Neural cell (in vitro differentiated cells): ENCODE measurements around the gene APOBEC3H. TPM values are rescaled to one million over a fixed set of nuclear protein-coding genes. Genes with fewer than 3 reads are reported as not detected.

ENCODE experiments used
- H2AFZ ChIP-seq: fragments of 200-600, 300-800 bp; sonication (generic), shearing (Covaris generic); 2 replicates; pipeline ENCODE4 v1.6.0; 2014; ENCODE audit warnings: low read depth, mild to moderate bottlenecking, antibody characterized with exemption, low read length, moderate library complexity
- H3F3A ChIP-seq: fragments of 200-600 bp; shearing (Covaris generic); 2 replicates; pipeline ENCODE4 v1.6.1; 2016; ENCODE audit warnings: mild to moderate bottlenecking, moderate library complexity, mixed read lengths, antibody characterized with exemption, low read length; ENCODE audit not compliant: insufficient read depth, poor library complexity, severe bottlenecking
- H3K27ac ChIP-seq: fragments of 200-600, 300-800 bp; sonication (generic), shearing (Covaris generic); 2 replicates; pipeline ENCODE4 v1.5.1; 2014; ENCODE audit warnings: mild to moderate bottlenecking, low read length, moderate library complexity
- H3K27me3 ChIP-seq: fragments of 300-800, 200-600 bp; sonication (generic), shearing (Covaris generic); 2 replicates; pipeline ENCODE4 v1.6.0; 2014; ENCODE audit warnings: mild to moderate bottlenecking, low read depth, low read length, moderate library complexity; ENCODE audit not compliant: insufficient read depth
- H3K36me3 ChIP-seq: fragments of 300-800, 200-600 bp; sonication (generic), shearing (Covaris generic); 2 replicates; pipeline ENCODE4 v1.5.1; 2014; ENCODE audit warnings: mild to moderate bottlenecking, antibody characterized with exemption, low read length, moderate library complexity; ENCODE audit not compliant: insufficient read depth
- H3K4me2 ChIP-seq: fragments of 300-800, 200-600 bp; sonication (generic), shearing (Covaris generic); 2 replicates; pipeline ENCODE4 v1.6.0; 2014; ENCODE audit warnings: mild to moderate bottlenecking, low read length
- H3K4me3 ChIP-seq: fragments of 300-800, 200-600 bp; sonication (generic), shearing (Covaris generic); 2 replicates; pipeline ENCODE4 v1.5.1; 2014; ENCODE audit warnings: mild to moderate bottlenecking, low read length, moderate library complexity
- H3K79me2 ChIP-seq: fragments of 200-600 bp; shearing (Covaris generic); replicated peaks from 2 replicates; pipeline ENCODE4 v1.6.0; 2014; ENCODE audit warnings: mild to moderate bottlenecking, low read length, moderate library complexity; ENCODE audit not compliant: insufficient read depth
- H3K9ac ChIP-seq: fragments of 300-800, 200-600 bp; sonication (generic), shearing (Covaris generic); 2 replicates; pipeline ENCODE4 v1.6.1; 2016; ENCODE audit warnings: mild to moderate bottlenecking, low read length, mixed read lengths
- H3K9me2 ChIP-seq: fragments of 200-600 bp; shearing (Covaris generic); 2 replicates; pipeline ENCODE4 v1.6.1; 2016; ENCODE audit warnings: mild to moderate bottlenecking, low read length, mixed read lengths; ENCODE audit not compliant: insufficient read depth
- H3K9me3 ChIP-seq: fragments of 200-600, 300-800 bp; sonication (generic), shearing (Covaris generic); 2 replicates; pipeline ENCODE4 v1.6.1; 2016; ENCODE audit warnings: mild to moderate bottlenecking, mixed run types, low read length, moderate library complexity, mixed read lengths
- H4K20me1 ChIP-seq: fragments of 200-600 bp; shearing (Covaris generic); 2 replicates; pipeline ENCODE4 v1.6.1; 2016; ENCODE audit warnings: mild to moderate bottlenecking, mixed run types; ENCODE audit not compliant: insufficient read depth
- EP300 ChIP-seq: fragments of 450-650 bp; conservative IDR thresholded peaks from 2 replicates; pipeline ENCODE4 v1.6.1; 2014; ENCODE audit warnings: antibody characterized with exemption, mild to moderate bottlenecking, moderate library complexity; ENCODE audit not compliant: poor library complexity, severe bottlenecking
- EZH2 ChIP-seq: fragments of 200-600, 300-800 bp; shearing (Covaris generic), sonication (generic); IDR thresholded peaks from 2 replicates; pipeline ENCODE4 v1.6.1; 2014; ENCODE audit warnings: antibody characterized with exemption, low read length, borderline replicate concordance, mild to moderate bottlenecking; ENCODE audit not compliant: insufficient read depth, poor library complexity, severe bottlenecking
- MXI1 ChIP-seq: fragments of 450-650 bp; conservative IDR thresholded peaks from 2 replicates; pipeline ENCODE4 v1.6.1; 2014; ENCODE audit warnings: antibody characterized with exemption, mild to moderate bottlenecking; ENCODE audit not compliant: poor library complexity, severe bottlenecking
- POLR2AphosphoS5 ChIP-seq: IDR thresholded peaks from 2 replicates; pipeline ENCODE4 v1.6.1; 2012
- SMC3 ChIP-seq: fragments of 450-650 bp; conservative IDR thresholded peaks from 2 replicates; pipeline ENCODE4 v1.6.1; 2014; ENCODE audit warnings: antibody characterized with exemption, mild to moderate bottlenecking, moderate library complexity; ENCODE audit not compliant: poor library complexity
- TAF1 ChIP-seq: IDR thresholded peaks from 2 replicates; pipeline ENCODE4 v1.6.1; 2012; ENCODE audit warnings: low read depth
- polyA plus RNA-seq: library from polyadenylated mRNA; depleted of rRNA; stranded (reverse); fragments of >200 nt; gene quantifications from 2 replicates; pipeline ENCODE4 v1.2.3, GENCODE V29; 2014
- TF ChIP-seq, protein P1 (sequence below): IDR thresholded peaks from 2 replicates; pipeline ENCODE4 v1.6.1; 2012; ENCODE audit warnings: borderline replicate concordance

Gene APOBEC3H
- polyA plus RNA-seq, 1 donor from 2014 or later: not detected

DNA sequence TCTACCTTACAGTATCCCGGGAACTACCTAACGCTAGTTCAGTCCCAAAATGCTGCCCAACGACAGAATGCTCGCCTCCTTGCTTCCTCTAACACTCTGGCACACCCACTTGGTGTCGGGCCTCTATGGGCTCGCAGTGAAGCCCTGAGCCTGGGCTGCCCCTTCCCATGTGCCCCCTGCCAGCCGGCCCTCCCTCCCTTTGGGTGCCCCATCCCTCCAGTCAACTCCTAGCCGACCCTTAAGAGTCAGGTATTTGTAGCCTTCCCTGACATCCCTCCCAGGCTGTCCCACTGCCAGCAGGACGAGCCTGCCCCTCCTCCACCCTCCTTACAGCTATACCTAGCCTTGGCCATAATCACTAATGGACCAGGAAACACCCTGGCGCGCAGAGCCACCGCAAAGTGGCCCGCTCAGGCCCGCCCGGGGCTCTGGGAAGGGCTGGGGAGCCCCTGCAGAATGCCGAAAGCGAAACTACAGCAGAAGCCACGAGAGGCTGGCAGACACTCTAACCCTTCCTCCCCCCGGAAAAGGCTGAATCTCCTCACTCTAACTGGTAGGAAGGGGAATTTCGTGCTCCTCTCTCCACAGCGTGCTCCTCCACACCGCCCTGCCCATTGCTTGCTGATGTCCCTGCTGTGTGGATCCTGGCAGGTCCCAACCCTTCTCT lies 47.2 kb downstream of the APOBEC3H start (continued):
- no peak for TF ChIP-seq TAF1

DNA sequence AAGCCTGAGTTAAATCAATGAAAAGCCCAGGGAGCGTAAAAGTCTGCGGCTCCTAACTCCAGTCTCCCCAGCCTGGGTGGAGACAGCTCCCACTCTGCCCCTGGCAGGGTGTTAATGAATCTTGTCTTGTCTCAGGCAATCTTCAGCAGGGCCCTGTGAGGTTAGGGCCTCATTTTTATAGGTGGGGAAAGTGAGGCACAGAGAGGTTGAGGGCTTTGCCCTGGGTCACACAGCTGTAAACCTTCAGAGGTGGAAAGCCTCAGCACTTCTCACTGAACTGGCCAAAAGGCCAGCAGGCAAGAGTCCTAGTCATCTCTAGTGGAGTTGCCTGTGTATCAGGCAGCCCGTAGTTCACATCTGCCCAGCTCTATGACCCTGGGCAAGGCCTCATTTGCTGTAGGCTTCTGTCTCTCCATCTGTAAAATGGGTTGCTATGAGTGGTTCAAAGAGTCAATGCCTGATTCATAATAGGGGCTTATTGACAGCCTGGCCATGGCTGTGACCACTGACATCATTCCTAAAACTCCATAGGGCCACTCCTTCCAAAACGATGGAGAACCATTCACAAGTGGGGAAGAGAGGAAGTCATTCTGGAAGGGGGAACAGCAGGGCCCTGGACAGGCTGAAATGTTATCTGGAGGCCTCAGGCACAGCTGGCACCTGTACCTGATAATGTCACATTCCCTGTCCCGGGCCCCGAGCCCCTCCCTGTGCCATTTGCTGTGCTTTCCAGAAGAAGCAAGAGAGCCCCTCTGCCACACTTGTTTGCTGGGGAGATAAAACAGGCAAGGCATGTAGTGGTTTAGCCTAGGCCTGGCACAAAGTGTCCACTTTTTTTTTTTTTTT lies 49.4 kb downstream of the APOBEC3H start:
- H2AFZ ChIP-seq: peak overlapping the region; percentile 56
- H3K36me3 ChIP-seq: no peaks in the 10 kb centered on the region
- H3K79me2 ChIP-seq: no peaks in the 10 kb centered on the region
- TF ChIP-seq, protein P1, sequence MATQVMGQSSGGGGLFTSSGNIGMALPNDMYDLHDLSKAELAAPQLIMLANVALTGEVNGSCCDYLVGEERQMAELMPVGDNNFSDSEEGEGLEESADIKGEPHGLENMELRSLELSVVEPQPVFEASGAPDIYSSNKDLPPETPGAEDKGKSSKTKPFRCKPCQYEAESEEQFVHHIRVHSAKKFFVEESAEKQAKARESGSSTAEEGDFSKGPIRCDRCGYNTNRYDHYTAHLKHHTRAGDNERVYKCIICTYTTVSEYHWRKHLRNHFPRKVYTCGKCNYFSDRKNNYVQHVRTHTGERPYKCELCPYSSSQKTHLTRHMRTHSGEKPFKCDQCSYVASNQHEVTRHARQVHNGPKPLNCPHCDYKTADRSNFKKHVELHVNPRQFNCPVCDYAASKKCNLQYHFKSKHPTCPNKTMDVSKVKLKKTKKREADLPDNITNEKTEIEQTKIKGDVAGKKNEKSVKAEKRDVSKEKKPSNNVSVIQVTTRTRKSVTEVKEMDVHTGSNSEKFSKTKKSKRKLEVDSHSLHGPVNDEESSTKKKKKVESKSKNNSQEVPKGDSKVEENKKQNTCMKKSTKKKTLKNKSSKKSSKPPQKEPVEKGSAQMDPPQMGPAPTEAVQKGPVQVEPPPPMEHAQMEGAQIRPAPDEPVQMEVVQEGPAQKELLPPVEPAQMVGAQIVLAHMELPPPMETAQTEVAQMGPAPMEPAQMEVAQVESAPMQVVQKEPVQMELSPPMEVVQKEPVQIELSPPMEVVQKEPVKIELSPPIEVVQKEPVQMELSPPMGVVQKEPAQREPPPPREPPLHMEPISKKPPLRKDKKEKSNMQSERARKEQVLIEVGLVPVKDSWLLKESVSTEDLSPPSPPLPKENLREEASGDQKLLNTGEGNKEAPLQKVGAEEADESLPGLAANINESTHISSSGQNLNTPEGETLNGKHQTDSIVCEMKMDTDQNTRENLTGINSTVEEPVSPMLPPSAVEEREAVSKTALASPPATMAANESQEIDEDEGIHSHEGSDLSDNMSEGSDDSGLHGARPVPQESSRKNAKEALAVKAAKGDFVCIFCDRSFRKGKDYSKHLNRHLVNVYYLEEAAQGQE: no peak
- TF ChIP-seq POLR2AphosphoS5: no peak
- TF ChIP-seq EP300: no peak
- TF ChIP-seq MXI1: no peak
- no peak for TF ChIP-seq TAF1
- no peak for TF ChIP-seq EZH2
- H3K9me3 ChIP-seq: no peaks in the 10 kb centered on the region
- peak overlapping the region; percentile 92 for H3K4me2 ChIP-seq
- H3K4me3 ChIP-seq: peak overlapping the region; percentile 95
- H3K27ac ChIP-seq: peak overlapping the region; percentile 76
- peak overlapping the region; percentile 78 for H3K9ac ChIP-seq
- H3K27me3 ChIP-seq: peaks cover 7% of the 10 kb centered on the region
- H3K9me2 ChIP-seq: no peaks in the 10 kb centered on the region
- H4K20me1 ChIP-seq: no peaks in the 10 kb centered on the region
- H3F3A ChIP-seq: peaks cover 4% of the 10 kb centered on the region

DNA sequence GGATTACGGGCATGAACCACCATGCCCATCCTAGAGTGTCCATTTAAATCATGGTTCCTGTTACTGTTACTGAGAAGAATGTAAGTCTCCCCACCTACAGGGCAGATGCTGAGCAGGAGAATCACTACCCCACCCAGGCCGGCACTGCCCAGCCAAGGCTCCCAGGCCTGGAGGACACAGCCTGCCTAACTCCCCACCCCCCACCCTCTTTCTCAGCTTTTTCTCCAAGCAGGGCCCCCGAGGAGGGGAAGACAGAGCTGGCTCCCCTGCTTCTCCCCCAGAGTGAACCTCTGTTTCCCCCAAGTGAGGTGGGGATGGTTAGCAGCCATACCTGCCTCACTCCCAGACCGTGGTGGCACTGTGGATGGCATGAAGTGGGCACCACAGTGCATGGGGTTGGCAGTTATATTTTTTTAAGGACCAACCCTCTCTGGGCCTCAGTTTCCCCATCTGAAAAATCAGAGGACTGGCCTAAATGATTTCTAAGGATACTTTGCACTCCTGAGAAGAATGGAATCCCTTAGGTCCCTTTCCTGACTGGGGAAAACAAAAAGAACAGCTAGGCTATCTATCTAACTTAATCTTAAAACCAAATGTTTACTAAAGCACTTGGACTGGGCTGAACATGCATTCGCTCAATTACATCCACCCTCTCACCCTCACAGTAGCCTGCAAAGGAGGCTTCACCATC lies 50.4 kb downstream of the APOBEC3H start:
- H2AFZ ChIP-seq: no peak overlapping the region
- no peaks in the 10 kb centered on the region for H3K79me2 ChIP-seq
- no peaks in the 10 kb centered on the region for H4K20me1 ChIP-seq
- no peak for TF ChIP-seq MXI1
- no peak for TF ChIP-seq SMC3
- TF ChIP-seq EP300: no peak
- TF ChIP-seq TAF1: no peak
- no peak for TF ChIP-seq POLR2AphosphoS5
- no peaks in the 10 kb centered on the region for H3K9me2 ChIP-seq
- H3K36me3 ChIP-seq: no peaks in the 10 kb centered on the region
- H3K9me3 ChIP-seq: no peaks in the 10 kb centered on the region
- H3K4me3 ChIP-seq: no peak overlapping the region
- H3K27me3 ChIP-seq: peaks cover 7% of the 10 kb centered on the region
- H3K9ac ChIP-seq: no peak overlapping the region
- H3K4me2 ChIP-seq: no peak overlapping the region
- H3F3A ChIP-seq: peaks cover 4% of the 10 kb centered on the region
- H3K27ac ChIP-seq: no peak overlapping the region
